ENCODE data around the gene ACYP1. TPM values are rescaled to one million over a fixed set of nuclear protein-coding genes. Genes with fewer than 3 reads are reported as not detected.
A peak's percentile ranks its signal among the peaks of the same experiment; 100 is the strongest.

Gene ACYP1
- total RNA-seq, 1 experiment from 2014 or later = 11.7 TPM

DNA sequence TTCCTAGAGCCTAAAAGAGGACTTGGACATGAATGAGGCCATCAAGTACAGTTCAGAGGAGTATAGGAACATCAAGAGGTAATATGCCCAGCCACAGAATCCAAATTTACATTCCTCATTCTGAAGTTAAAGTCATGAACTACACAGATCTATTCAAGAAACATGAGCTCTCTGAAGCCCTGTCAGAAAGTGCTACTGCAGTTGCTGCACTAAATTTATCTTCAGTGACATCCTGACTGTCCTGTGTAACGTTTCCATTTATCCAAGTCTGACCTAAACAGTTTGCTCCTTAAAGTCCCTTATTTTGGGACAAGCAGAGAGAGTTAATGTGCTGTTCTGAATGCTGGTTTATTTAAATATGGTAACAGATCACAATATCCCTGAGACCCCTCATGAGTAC lies 34.9 kb upstream of the ACYP1 start:
- intact Hi-C loops (cut with micrococcal nuclease) = no loop called here
- Mint-ChIP-seq H3K4me1 (ENCODE audit: insufficient read depth, unreplicated experiment) (no peaks in the 10 kb centered on the region), H3K36me3 (ENCODE audit: insufficient read depth, unreplicated experiment) (peaks cover 98% of the 10 kb centered on the region), H3K9me3 (ENCODE audit: unreplicated experiment) (no peaks in the 10 kb centered on the region), H3K4me3 (ENCODE audit: unreplicated experiment) (no peak overlapping the region), H3K27me3 (ENCODE audit: insufficient read depth, unreplicated experiment) (no peaks in the 10 kb centered on the region), H3K27ac (ENCODE audit: low read depth, unreplicated experiment) (no peak overlapping the region)
- TF ChIP-seq, protein P1, sequence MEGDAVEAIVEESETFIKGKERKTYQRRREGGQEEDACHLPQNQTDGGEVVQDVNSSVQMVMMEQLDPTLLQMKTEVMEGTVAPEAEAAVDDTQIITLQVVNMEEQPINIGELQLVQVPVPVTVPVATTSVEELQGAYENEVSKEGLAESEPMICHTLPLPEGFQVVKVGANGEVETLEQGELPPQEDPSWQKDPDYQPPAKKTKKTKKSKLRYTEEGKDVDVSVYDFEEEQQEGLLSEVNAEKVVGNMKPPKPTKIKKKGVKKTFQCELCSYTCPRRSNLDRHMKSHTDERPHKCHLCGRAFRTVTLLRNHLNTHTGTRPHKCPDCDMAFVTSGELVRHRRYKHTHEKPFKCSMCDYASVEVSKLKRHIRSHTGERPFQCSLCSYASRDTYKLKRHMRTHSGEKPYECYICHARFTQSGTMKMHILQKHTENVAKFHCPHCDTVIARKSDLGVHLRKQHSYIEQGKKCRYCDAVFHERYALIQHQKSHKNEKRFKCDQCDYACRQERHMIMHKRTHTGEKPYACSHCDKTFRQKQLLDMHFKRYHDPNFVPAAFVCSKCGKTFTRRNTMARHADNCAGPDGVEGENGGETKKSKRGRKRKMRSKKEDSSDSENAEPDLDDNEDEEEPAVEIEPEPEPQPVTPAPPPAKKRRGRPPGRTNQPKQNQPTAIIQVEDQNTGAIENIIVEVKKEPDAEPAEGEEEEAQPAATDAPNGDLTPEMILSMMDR (IDR thresholded peaks at IDR 0.05; ENCODE audit: unreplicated experiment) = no peak
- POLR2A ChIA-PET = interaction anchor here (0.9 kb wide), 1 partner anchor 22 kb away, joined by 4 read pairs; no protein-coding TSS in a partner anchor
- CTCF ChIA-PET = interaction anchor here (0.6 to 7.7 kb wide), 4 partner anchors 11 to 169 kb away, joined by 3 to 49 read pairs (median 4); no protein-coding TSS in a partner anchor
- no TSS peak for BruUV-seq (replicated peaks)
- DNase-seq (ENCODE audit: unreplicated experiment) = no peak

GRCh38 chr14:75098212-75098611 lies 34.4 kb upstream of the ACYP1 start:
- no peak for DNase-seq (ENCODE audit: unreplicated experiment)
- POLR2A ChIA-PET = interaction anchor here (0.9 kb wide), 1 partner anchor 22 kb away, joined by 4 read pairs; no protein-coding TSS in a partner anchor
- TF ChIP-seq, protein P1 (IDR thresholded peaks at IDR 0.05; ENCODE audit: unreplicated experiment) = no peak
- H3K9me3 Mint-ChIP-seq (ENCODE audit: unreplicated experiment) = no peaks in the 10 kb centered on the region
- BruUV-seq (replicated peaks) = no TSS peak
- H3K27ac Mint-ChIP-seq (ENCODE audit: low read depth, unreplicated experiment) = peak overlapping the region; percentile 14
- no peak overlapping the region for H3K4me3 Mint-ChIP-seq (ENCODE audit: unreplicated experiment)
- H3K27me3 Mint-ChIP-seq (ENCODE audit: insufficient read depth, unreplicated experiment) = no peaks in the 10 kb centered on the region
- CTCF ChIA-PET = interaction anchor here (0.6 to 7.7 kb wide), 4 partner anchors 10 to 168 kb away, joined by 3 to 49 read pairs (median 4); no protein-coding TSS in a partner anchor
- peaks cover 97% of the 10 kb centered on the region for H3K36me3 Mint-ChIP-seq (ENCODE audit: insufficient read depth, unreplicated experiment)
- no peaks in the 10 kb centered on the region for H3K4me1 Mint-ChIP-seq (ENCODE audit: insufficient read depth, unreplicated experiment)
- intact Hi-C loops (cut with micrococcal nuclease) = no loop called here

- Mint-ChIP-seq H3K9me3 (ENCODE audit: unreplicated experiment) (no peaks in the 10 kb centered on the region), H3K36me3 (ENCODE audit: insufficient read depth, unreplicated experiment) (peaks cover 97% of the 10 kb centered on the region), H3K27me3 (ENCODE audit: insufficient read depth, unreplicated experiment) (no peaks in the 10 kb centered on the region), H3K4me3 (ENCODE audit: unreplicated experiment) (no peak overlapping the region), H3K4me1 (ENCODE audit: insufficient read depth, unreplicated experiment) (no peaks in the 10 kb centered on the region), H3K27ac (ENCODE audit: low read depth, unreplicated experiment) (no peak overlapping the region)
- ChIA-PET POLR2A (no interaction called here), CTCF (interaction anchor here (7.7 kb wide), 1 partner anchor 9 kb away, joined by 49 read pairs; no protein-coding TSS in a partner anchor)
- no peak for DNase-seq (ENCODE audit: unreplicated experiment)
- TF ChIP-seq, protein P1 (IDR thresholded peaks at IDR 0.05; ENCODE audit: unreplicated experiment) = no peak
- no TSS peak for BruUV-seq (replicated peaks)
- intact Hi-C loops (cut with micrococcal nuclease) = no loop called here
Observed at GRCh38 chr14:75096959-75097358, 33.1 kb upstream of the ACYP1 start.

- ChIA-PET CTCF (interaction anchor here (0.8 to 7.7 kb wide), 3 partner anchors 8 to 190 kb away, joined by 3 to 49 read pairs (median 5); no protein-coding TSS in a partner anchor), POLR2A (no interaction called here)
- TF ChIP-seq, protein P1 (IDR thresholded peaks at IDR 0.05; ENCODE audit: unreplicated experiment) = no peak
- Mint-ChIP-seq H3K27me3 (ENCODE audit: insufficient read depth, unreplicated experiment) (no peaks in the 10 kb centered on the region), H3K9me3 (ENCODE audit: unreplicated experiment) (no peaks in the 10 kb centered on the region), H3K4me3 (ENCODE audit: unreplicated experiment) (no peak overlapping the region), H3K4me1 (ENCODE audit: insufficient read depth, unreplicated experiment) (no peaks in the 10 kb centered on the region), H3K27ac (ENCODE audit: low read depth, unreplicated experiment) (no peak overlapping the region), H3K36me3 (ENCODE audit: insufficient read depth, unreplicated experiment) (peaks cover 97% of the 10 kb centered on the region)
- intact Hi-C loops (cut with micrococcal nuclease) = no loop called here
- no peak for DNase-seq (ENCODE audit: unreplicated experiment)
- BruUV-seq (replicated peaks) = no TSS peak
Observed at GRCh38 chr14:75095690-75096089, 31.9 kb upstream of the ACYP1 start.

All from MCF 10A (cell line).